GDM1 (cell line): Measurements from ENCODE around the gene DENND1A.
"Not testable (repeated sequence)": the region's sequence is repeated elsewhere in the genome, so short reads cannot be mapped to it uniquely, and the experiment has no call there.

ENCODE experiments used
- DNase-seq: peaks from one replicate; lab custom pipeline; 2025; lab: John Stamatoyannopoulos, UW

DENND1A gene

GRCh38 chr9:123922431-123922830 is 7.5 kb downstream of the DENND1A start:
- no peak for DNase-seq

- DNase-seq, result no peak
Measured at GRCh38 chr9:123914517-123915196, 15.3 kb downstream of the DENND1A start.

GRCh38 chr9:123912167-123912897 is 17.6 kb downstream of the DENND1A start:
- DNase-seq, result no peak

GRCh38 chr9:123911024-123911423 is 18.9 kb downstream of the DENND1A start:
- DNase-seq, result no peak

GRCh38 chr9:123909192-123909591 is 20.7 kb downstream of the DENND1A start:
- not testable (repeated sequence) for DNase-seq

- DNase-seq, result not testable (repeated sequence)
Measured at GRCh38 chr9:123903550-123903949, 26.4 kb downstream of the DENND1A start.

- no peak for DNase-seq
Measured at GRCh38 chr9:123894822-123895221, 35.1 kb downstream of the DENND1A start.

- no peak for DNase-seq
Measured at GRCh38 chr9:123893831-123894460, 36.0 kb downstream of the DENND1A start.

- DNase-seq, result no peak
Measured at GRCh38 chr9:123893115-123893514, 36.8 kb downstream of the DENND1A start.

GRCh38 chr9:123887837-123888236 is 42.1 kb downstream of the DENND1A start:
- DNase-seq, result no peak

- DNase-seq, result not testable (repeated sequence)
Measured at GRCh38 chr9:123885834-123886233, 44.1 kb downstream of the DENND1A start.

- no peak for DNase-seq
Measured at GRCh38 chr9:123883634-123884033, 46.3 kb downstream of the DENND1A start.

GRCh38 chr9:123881604-123882003 is 48.3 kb downstream of the DENND1A start:
- no peak for DNase-seq

- no peak for DNase-seq
Measured at GRCh38 chr9:123880420-123880819, 49.5 kb downstream of the DENND1A start.

- DNase-seq, result no peak
Measured at GRCh38 chr9:123876750-123877149, 53.2 kb downstream of the DENND1A start.

- no peak for DNase-seq
Measured at GRCh38 chr9:123872710-123873109, 57.2 kb downstream of the DENND1A start.

- no peak for DNase-seq
Measured at GRCh38 chr9:123871781-123872180, 58.1 kb downstream of the DENND1A start.

- no peak for DNase-seq
Measured at GRCh38 chr9:123868002-123868401, 61.9 kb downstream of the DENND1A start.

- no peak for DNase-seq
Measured at GRCh38 chr9:123867034-123867433, 62.9 kb downstream of the DENND1A start.

- DNase-seq, result no peak
Measured at GRCh38 chr9:123866497-123866896, 63.4 kb downstream of the DENND1A start.

- DNase-seq, result no peak
Measured at GRCh38 chr9:123865226-123866000, 64.5 kb downstream of the DENND1A start.

- no peak for DNase-seq
Measured at GRCh38 chr9:123864251-123864650, 65.7 kb downstream of the DENND1A start.
